Stimulated activated CD4-positive, alpha-beta T cell treated with anti-CD3 and anti-CD28 coated beads, TNF-alpha, amount 100 ng/mL, for 4 hours (primary cell): ENCODE data around the gene CLIC5.
A peak's percentile ranks its signal among the peaks of the same experiment; 100 is the strongest.

Experiments
- DNase-seq, 3 experiments: peaks; one replicate each; pipeline ENCODE4 v3.0.0-alpha.2; 2020; ENCODE audit warnings: low read depth in 3 of 3

Gene CLIC5

GRCh38 chr6:46035242-46035641 is 19.6 kb upstream of the CLIC5 start:
- no peak for DNase-seq

DNA sequence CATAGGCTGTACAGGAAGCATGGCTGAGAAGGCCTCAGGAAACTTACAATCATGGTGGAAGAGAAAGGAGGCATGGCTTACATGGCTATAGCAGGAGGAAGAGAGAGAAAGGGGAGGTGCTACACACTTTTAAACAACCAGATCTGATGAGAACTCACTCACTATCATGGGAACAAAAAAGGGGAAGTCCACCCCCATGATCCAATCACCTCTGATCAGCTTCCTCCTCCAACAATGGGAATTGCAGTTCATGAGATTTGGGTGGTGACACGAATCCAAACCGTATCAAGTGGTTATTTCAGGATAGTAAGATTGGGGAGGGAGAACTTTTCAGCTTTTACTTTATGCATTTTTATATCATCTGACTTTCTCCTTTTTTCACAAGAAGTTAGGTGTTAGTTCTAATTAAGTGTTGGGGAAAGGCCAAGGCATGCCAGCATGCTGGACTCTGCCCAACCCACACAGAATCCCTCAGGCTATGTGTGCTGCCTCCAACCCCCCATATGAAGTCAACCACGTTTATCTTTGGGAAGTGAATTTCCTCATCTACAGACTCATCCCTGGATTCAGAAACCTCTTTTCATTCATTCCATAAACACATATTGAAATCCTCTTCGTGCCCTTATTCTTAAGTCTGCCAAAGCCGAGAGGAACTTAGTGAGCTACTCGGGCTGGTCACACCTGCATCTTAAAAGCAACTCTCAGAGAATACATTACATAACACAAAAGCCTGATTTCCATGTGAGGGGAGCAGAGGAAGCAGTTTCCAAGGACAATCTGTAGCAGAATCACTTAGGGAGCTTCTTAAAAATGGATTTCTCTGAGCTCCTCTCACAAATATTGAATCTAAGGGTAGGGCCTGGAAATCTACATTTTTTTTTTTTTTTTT is 16.7 kb upstream of the CLIC5 start:
- DNase-seq: no peak

DNA sequence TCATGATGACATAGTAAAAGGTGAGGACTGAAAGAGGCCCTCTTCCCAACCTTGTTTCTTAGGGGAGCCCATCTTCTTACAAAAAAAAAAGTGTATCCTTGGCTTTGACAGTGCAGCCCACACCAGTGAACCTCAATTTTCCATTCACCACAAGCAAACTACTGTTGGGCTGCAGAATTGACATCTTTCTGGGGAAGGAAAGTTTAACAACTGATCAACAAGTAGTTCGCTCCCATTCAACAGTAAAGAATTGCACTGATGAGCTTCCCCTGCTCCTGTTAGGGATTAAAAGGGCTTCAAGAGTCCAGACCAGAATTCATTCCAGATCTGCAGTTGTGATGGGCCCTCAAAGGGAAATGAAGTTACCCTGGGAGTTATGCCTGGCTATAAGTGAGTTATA is 13.9 kb upstream of the CLIC5 start:
- no peak for DNase-seq

DNA sequence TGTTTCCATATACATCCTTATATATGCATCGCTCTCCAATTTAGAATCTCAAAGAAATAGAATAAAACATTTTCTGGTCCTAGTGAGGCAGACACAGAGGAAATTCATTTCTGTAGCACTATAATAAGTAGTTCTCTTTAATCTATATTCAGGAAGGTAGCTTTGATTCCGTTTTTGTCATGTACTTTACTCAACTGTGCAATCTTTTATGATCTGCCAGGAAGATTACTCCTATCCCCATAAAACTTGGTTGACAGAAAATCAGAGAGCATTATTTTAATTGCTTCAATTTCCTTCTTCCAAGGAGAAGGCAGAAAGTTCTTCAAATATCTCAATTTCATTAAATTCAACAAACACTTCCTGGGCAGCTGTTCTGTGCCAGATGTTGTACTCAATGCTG is 10.6 kb upstream of the CLIC5 start:
- no peak for DNase-seq

- no peak for DNase-seq
Measured at GRCh38 chr6:46025573-46025972, 9.9 kb upstream of the CLIC5 start.

DNA sequence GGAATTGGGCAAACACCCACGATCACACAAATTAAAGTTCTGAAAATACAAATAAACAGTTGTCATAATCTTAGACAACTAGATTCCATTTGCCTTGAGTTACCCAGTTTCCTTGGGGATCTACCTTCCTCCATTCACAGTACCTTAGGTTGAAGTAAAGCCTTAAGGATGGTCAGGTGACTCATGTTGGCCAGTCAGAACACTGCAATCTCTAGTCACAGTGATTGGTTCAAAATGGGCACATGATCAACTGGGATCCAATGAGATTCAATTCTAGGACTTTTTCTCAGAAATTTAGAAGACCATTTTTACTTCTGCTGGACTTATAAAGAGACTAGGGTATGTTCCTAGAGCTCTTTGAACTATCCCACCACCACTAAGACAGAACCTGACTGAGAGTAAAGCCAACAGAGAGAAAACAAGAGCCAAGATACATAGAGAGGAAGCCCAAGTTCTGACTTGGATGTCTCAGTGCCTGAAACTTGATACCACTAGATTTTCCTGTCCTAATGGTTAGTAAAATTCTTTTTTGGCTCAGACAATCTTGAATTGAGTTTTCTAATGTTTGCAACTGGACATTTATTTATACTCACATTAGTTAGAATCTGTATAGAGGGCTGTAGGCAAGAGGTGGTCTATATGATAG is 8.6 kb upstream of the CLIC5 start:
- DNase-seq: no peak

DNA sequence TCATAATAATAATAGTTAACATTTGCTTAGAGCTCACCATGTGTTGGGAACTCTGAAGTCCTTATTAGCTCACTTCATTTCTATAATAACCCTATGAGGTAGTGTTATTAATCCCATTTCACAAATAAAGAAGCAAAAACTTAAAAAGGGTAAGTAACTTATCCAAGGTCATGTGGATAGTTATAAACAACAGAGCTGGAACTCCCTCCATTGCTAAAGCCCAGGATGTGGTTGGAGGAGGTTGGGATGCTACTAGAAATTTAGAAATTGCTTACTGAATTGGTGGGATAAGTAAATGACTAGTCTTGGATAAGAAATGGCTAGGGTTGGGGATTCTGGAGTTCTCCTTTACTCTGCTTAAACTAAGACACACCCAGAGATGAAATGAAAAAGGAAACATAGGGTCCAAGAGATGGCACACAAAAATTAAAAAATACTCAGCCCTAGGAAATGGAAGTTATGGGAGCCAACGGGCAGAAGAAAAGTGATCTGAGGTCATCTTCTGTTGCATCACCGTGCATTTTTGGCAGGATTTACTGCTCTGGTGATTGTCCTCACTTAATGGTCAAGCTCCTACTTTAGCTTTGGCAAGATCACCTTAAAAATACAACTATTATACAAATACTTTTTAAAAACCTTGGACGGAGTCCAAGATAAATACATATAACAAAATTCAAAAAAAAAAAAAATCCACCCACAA is 7.7 kb upstream of the CLIC5 start:
- DNase-seq: no peak

GRCh38 chr6:46022106-46022948 is 6.7 kb upstream of the CLIC5 start:
- no peak for DNase-seq

- DNase-seq: no peak
Measured at GRCh38 chr6:46017726-46018125, 2.1 kb upstream of the CLIC5 start.

GRCh38 chr6:46016063-46016608 is 476 bp upstream of the CLIC5 start:
- DNase-seq: no peak

DNA sequence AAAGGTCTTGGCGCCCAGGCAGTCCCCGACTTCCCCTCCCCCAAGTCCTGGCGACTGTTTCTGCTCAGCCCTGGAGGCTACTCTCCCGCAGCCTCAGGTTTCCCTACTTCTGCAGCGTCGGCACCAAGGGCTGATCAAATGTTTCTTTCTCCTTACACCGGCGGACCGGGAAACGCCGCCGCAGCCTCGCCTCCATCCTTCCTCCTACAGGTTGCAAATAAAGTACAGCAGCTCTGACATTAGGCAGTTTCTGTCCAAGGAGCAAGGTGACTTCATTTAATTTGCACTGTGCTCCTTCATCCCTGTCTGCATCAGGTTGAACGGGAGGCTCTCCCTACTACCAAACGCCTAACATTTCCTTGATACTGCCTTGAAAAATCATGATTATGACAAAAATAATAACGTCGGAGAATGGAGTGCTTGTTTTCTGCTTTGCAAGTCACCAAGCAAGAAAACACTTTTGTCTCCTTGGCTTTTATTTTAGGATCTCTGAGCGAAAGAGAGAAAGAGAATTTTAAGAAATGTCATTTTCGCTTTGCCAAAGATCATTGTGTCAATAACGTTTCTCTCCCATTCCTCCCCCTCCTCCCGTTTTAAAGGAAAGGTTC is 1.0 kb downstream of the CLIC5 start:
- peak in 1 of 3 experiments; percentile 7 for DNase-seq

GRCh38 chr6:46014046-46014445 is 1.6 kb downstream of the CLIC5 start:
- DNase-seq: no peak

DNA sequence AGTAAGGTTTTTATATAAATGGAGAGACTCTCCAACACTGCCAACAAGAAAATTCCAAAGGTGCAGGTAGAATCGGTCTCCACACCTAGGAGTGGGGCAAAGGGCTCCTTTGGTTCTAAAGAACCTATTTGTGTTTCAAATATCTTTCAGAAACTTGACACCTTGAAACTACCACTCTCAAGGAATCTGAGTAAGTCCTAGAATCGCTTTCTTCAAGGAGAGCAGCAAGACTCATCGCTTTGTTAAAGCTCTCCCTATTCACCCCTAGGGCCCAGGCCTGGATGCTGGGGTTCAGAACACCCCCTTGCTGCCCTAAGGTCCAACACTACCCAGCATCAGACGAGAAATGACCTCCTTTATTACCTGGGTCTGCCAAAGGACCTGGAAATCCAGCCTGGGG is 2.0 kb downstream of the CLIC5 start:
- no peak for DNase-seq

DNA sequence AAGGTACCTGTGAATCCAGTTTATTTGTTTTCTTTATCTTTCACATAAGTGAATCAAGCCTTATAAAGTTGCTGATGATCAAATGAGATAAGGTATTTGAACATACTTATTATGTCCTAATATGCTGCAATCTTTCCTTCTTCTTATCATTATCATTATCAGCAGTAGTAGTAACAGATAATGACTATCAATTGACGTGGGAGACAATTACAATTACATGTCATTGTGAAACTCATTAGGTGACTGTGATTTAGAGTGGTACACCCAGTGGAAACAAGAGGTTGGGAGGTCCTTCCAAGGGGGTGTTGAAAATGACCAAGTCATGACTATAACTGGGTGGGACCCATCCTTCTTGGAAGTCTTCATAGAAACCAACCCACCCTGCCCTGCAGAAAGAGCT is 2.8 kb downstream of the CLIC5 start:
- no peak for DNase-seq

GRCh38 chr6:46011188-46012085 is 4.2 kb downstream of the CLIC5 start:
- DNase-seq: peak in 2 of 3 experiments; percentile 30 to 47

- no peak for DNase-seq
Measured at GRCh38 chr6:46010771-46011170, 4.9 kb downstream of the CLIC5 start.

GRCh38 chr6:46010270-46010669 is 5.4 kb downstream of the CLIC5 start:
- DNase-seq: no peak

- no peak for DNase-seq
Measured at GRCh38 chr6:46002264-46002663, 13.4 kb downstream of the CLIC5 start.

DNA sequence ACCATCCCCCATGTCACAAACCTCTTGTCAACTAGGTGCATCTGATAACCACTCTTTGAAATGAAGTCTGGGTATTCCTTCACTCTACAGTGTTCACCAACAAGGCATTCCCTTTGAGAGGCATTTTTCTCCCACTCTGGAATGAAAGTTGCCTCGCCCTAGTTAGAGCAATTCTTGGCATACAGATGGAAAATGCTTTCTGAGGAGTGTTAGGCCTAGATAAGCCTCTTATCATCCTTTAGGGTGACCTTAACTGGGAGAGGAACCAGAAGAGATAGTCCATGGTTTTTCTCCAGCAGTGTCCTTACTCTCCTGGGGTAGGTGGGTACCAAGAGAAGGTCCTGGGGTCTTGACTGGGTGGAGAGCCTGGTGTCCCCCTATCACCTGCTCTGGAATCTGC is 14.8 kb downstream of the CLIC5 start:
- no peak for DNase-seq

- DNase-seq: no peak
Measured at GRCh38 chr6:45998524-45998923, 17.1 kb downstream of the CLIC5 start.
